Cardiac septum (tissue), 1 donor: ENCODE measurements around the gene PLA2G2C. TPM values are rescaled to one million over a fixed set of nuclear protein-coding genes. Genes with fewer than 3 reads are reported as not detected.

Experiments used
- DNase-seq: peaks from one replicate; pipeline ENCODE4 v3.0.0-alpha.2; 2020; ENCODE audit warnings: low spot score
- intact Hi-C: fragments of 100-400 bp; cut with DNase I; formaldehyde crosslinking; loops from one replicate; pipeline ENCODE4 v1.14.0; 2022
- total RNA-seq: library from RNA; stranded (reverse); fragmentation: NEBNext Ultra II Directional; extraction: Animal tissue kit (Norgen Biotek cat#: 25700); gene quantifications from one replicate; pipeline ENCODE4 v1.2.1, GENCODE V29; 2021
- donor health status: DM: no; HTN: no; CAD: no.

Gene PLA2G2C
- total RNA-seq, 1 donor from 2014 or later, result not detected

DNA sequence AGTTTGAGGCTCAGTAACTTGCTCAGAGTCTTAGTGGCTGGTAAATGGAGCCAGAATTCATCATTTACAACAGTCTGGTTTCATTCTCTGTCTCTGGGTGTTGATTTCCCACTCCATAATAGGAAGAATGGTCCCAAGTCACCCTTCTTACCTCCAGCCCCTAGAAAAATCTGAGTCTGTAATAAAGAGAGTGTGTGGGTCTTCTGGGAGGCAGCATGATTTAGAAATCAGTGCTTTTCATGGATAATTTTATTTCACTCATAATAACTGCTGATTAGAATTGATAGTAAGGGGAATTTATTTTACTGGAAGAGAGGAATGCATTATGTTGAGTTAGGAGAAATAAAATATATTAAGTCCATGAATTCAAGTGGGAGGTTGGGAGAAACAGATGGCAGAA is 69.1 kb downstream of the PLA2G2C start:
- intact Hi-C loops, result no loop called here
- no peak for DNase-seq

DNA sequence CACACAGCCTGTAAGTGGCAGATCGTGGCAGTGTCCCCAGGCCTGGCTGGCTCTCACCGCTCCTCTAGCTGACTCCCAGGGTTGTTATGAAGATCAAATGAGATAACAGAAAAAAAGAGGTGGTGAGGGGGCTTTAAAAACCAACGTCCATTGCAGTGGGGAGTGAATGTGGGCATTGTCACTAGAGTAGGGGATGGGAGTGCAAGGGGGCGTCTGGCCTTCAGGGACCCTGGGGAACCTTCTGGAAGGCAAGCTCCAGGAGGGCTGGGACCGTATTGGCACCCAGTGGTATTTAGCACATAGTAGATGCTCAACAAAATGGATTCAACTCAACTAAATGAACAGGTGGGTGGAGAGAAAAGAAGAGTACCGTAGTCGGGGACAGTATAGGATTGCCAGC is 70.4 kb downstream of the PLA2G2C start:
- DNase-seq, result no peak
- intact Hi-C loops, result no loop called here

DNA sequence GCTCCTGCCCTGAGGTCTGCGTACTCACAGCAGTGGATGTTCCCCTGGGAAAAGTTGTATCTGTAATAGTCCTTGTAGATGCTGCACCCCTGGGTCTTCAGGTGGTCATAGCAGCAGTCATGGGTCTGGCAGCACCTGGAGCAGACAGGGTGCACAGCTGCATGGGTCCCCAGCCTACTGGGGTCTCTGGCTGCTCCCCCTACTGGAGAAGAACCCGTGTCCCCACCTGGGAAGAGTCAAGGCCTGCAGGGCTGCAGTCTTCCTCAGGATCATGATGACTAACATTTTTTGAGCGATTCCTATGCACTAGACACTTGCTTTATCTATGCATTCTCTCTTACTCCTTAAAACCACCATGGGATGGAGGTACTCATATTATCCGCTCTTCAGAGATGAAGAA is 70.8 kb downstream of the PLA2G2C start:
- intact Hi-C loops, result no loop called here
- DNase-seq, result no peak

GRCh38 chr1:20114021-20114648 is 72.2 kb downstream of the PLA2G2C start:
- intact Hi-C loops, result no loop called here
- DNase-seq, result no peak

Other genes starting within 250 kb of the PLA2G2C start
- 59.6 TPM for gene PLA2G2A, start 206.9 kb downstream of the PLA2G2C start, total RNA-seq
- 36.4 TPM for gene PLA2G5, start 116.3 kb downstream of the PLA2G2C start, total RNA-seq
- gene PLA2G2D, start 67.0 kb downstream of the PLA2G2C start, total RNA-seq, result not detected
- gene PLA2G2F, start 47.2 kb downstream of the PLA2G2C start, total RNA-seq, result not detected
- 0.30 TPM for gene UBXN10, start 422 bp downstream of the PLA2G2C start, total RNA-seq
- not detected for gene VWA5B1, start 104.4 kb upstream of the PLA2G2C start, total RNA-seq